NCI-H1417 (cell line): ENCODE measurements around the gene KCNN4.
"Not testable (repeated sequence)": the region's sequence is repeated elsewhere in the genome, so short reads cannot be mapped to it uniquely, and the experiment has no call there.

Source experiments
- DNase-seq, 3 experiments: peaks; one replicate each; lab custom pipeline; 2025; lab: John Stamatoyannopoulos, UW

The KCNN4 gene

DNA sequence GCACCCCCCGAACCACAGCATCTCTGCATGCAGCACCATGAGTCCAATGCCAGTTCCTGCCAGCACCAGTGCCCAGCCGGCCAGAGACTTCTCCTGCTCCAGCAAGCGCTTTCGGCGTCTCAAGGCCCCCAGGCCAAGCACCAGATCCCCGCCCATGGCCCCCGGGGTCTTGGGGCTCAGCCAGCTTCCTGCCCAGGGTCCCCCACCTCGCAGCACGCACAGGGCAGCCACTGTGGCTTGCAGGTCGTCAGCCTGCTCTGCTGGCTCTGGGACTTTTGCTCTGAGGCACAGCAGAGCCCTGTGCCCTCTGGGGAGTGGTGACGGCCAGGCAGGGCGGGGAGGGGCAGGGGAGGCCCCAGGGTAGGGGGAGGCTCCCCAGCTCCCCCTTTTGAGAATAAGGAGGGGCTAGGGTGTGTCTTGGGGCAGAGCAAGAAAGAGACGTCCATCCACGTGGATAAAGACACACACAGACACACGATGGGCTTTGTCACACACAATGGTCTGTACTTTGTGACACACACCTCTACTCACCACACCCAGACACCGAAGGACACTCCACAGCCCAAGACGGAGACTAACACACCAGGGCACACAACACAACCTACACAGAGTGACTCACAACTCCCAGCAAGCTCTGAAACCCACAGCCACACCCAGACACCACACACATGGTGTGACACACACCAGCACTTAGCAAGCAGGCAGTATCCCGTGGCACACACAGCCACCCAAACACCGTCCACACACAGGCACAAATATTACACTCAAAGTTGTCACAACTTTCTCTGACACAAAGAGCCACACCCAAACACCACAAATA is at the start of gene KCNN4:
TSS of gene KCNN4 (minus strand) at position 268 of the 820 bp plus-strand sequence. CDS start at position 156, 112 bp downstream.
- no peak for DNase-seq

DNA sequence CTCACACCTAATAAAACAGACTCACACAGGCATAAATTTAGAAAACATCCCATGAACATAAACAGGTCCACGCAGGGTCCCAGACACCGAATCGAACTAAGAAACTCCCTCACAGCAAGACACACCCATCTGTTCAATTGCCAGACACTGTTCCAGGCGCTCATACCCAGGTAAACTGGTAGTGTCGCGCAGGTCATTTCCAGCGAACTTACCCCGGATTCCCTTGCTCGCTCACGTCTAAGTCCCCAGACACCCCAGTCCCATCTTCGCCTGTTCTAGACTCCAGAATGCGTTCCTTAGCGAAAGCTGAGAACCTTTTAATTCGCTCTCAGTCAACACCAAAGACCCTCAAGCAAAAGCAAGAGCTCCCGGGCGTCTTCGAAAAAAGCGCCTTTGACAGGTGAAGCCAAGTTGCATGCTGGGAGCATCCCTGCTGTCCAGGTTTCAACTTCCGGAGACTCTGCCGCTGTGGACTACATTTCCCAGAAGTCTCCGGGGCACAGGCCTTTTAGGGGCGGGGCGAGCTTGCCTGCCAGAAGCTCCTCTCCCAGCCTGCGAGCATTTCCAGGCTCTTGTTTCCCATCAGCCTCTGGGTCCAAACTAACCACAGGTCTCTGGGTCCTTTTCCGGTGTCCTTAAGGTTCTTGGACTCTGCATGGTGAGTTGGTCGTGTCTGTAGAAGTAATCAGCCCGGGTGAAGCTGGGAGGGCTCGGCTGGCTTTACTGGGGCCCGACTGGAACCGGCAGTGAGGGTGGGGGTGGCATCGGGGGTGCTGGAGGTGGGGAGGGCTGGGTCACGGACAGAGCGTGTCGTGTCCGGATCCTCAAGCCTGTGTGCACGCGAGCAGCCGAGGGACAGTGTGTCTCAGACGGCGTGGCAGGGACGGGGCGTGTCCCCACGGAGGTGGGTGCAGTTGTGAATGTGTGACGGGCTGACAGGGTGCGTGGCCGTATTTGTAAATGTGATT is 46.3 kb upstream of the KCNN4 start, which contains the start of gene ZNF283:
TSS of gene ZNF283 (plus strand) at position 535 of the 968 bp plus-strand sequence. CDS start 6,184 bp downstream, outside the sequence.
- DNase-seq = peak; percentile 66 to 95 (median 81)

DNA sequence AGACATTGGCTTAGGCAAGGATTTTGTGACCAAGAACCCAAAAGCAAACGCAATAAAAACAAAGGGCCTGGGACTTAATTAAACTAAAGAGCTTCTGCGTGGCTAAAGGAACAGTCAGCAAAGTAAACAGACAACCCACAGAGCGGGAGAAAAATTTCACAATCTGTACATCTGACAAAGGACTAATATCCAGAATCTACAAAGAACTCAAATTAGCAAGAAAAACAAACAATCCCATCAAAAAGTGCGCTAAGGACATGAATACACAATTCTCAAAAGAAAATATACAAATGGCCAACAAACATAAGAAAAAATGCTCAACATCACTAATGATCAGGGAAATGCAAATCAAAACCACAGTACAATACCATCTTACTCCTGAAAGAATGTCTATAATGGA is 43.8 kb upstream of the KCNN4 start:
- peak in 1 of 3 experiments; percentile 6 for DNase-seq

DNA sequence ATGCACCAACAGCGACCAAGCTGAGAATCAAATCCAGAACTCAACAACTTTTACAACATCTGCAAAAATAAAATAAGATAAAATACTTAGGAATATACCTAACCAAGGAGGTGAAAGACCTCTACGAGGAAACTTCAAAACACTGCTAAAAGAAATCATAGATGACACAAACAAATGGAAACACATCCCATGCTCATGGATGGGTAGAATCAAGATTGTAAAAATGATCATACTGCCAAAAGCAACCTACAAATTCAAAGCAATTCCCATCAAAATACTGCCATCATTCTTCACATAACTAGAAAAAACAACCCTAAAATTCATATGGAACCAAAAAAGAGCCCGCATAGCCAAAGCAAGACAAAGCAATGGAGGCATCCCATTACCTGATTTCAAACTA is 43.1 kb upstream of the KCNN4 start:
- DNase-seq = not testable (repeated sequence)

DNA sequence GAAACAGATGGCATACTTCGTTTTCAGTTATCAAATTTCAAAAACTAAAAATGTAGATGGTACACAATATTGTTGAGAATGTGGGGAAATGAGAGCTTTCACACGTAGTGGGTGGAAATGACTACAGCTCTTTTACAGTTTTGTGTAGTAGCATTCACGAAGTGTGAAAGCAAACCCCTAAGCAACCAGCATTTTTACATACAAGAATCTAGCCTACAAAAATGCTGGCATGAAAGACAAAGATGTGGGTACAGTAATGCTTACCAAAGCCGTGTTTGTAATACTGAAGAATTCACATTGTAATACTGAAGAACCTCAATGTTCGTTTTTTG is 40.1 kb upstream of the KCNN4 start:
- no peak for DNase-seq

DNA sequence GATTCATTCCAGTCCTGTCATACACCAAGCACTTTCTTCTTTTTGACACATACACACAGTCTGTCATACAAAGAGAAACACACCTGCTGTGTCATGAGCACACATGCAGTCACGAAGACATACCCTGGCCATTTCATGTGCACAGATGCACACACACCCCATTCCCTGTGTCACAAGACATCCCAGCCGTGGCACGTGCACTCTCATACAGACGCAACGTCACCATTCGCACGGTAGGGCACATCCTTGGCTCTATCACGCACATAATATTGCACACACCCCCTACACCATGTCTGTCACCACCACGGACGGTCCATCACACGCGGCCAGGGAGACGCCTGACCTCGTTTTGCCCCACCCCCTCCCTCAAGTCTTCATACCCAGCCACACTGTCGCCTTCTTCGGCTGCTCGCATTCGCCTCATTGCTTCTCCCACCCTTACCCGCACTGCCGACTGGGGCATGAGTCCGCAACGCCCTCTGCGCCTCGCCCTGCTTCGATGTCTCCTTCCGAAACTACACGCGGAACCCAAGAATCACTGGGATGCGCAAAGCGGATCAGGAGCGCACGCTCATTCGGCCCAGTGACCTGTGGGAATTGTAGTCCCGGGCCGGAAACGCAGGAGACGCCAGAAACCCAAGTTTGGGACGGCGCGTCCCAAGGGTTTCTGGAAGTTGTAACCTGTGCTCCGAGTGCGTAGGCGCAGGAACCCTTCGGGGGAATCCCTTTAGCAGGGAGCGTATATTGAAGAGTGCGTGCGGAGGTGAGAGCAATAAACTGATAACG is 39.5 kb upstream of the KCNN4 start:
- DNase-seq = no peak

DNA sequence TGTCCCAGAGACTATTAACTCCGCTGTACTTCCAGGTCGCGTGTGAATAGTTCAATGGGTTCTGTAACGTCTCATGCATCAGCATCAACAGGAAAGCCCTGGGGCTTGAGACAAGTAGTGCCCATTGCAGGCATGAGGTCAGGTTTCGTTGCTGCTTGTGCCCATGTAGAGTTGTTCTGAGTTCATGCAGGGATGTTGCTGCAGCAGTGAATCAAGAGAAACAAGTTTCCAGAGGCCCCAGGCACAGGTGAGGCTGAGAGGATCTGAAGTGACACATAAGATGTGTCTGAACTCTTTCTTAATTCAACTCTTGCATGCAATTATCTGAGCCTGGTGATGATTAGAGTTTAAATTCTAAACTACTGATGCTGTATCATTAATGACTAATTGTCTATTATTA is 37.7 kb upstream of the KCNN4 start:
- DNase-seq = no peak

DNA sequence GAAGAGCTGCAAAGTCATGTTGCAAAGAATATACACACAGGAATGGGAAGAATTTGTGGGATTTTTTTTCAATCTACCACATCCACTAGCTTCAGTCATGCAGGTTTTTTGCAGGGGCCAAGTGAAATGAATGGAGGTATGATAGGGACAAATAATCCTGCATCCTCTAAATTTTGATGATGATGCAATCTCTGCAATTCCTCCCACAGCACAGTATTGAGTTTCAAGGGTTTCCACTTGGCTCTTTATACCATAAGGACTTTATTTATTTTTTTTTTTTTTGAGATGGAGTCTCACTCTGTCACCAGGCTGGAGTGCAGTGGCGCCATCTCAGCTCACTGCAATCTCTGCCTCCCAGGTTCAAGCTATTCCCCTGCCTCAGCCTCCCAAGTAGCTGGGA is 36.7 kb upstream of the KCNN4 start:
- not testable (repeated sequence) for DNase-seq

DNA sequence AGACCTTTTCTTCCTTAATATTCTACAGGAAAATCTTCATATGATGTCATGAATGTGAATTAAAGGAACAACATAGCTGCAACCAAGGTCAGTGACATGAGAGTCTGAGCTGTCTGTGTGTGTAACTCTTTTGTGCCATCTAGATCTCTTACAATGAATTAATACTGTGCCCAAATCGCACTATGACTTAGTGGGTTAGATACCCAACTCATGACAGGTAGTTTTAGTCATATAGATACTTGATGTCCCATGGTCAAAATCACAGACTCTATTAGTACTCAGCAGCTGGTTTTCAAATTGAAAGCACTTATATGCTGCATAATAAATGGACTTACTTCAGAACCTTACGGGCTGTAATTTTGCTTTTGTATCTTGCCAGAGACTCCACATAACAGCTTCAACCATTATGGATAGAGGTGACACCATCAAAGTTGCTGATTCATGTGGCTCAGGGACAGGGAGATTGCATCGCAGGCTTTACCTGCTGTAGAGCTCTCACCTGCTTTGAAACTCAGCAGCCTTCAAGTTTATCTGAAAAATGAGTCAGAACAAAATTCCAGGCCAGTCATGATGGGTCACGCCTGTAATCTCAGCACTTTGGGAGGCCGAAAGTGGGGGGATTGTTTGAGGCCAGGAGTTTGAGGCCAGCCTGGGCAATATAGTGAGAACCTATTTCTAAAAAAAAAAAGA is 34.0 kb upstream of the KCNN4 start:
- DNase-seq = no peak

DNA sequence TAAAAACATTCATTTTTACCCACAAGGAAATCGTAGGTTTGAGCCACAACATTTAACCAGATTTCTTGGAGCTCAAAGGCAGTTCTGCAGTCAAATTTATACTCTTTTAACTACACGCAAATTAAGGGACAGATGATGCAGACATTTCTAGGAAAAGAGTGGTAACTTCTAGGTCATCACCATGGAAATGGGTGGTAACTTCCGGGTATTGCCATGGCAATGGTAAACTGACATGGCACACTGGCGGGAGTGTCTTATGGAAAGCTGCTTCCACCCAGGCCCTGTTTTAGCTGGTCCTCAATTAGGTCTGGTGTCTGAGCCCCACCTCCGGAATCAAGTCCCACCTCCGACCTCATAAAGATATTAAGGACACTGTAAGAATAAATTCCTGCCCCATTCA is 31.9 kb upstream of the KCNN4 start:
- DNase-seq = no peak

DNA sequence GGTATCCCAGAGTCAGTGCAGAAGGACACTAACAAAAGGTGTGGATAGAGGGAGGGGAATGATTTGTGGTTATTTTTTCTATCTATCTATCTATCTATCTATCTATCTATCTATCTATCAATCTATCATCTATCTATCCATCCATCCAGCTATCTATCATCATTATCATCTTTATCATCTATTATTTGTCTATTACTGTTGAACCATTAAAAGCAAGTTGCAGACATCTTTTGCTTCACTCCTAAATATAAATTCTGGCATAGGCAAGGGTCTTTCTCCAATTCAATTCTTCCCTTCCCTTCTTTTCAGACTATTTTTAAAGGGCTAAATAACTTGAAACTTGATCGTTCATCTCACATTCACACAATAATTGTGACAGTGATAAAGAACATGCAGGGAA is 31.5 kb upstream of the KCNN4 start:
- no peak for DNase-seq

DNA sequence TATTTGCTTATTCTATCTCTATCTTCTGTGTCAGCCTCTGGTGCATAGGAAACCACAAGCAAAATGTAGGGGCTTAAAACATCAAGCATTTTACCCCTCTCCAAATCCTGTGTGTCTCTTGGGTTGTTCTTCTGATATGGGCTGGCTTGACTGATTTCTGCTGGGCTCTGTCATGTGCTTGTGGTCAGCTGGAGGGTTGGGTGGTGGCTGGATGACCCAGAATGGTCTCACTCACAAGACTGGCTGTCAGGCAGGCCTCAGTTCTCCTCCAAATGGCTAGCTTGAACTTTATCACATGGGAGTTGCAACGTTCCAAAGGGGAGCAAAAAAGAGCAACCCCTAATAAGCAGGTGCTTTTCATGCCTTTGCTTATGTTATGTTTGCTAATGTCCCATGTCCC is 31.1 kb upstream of the KCNN4 start:
- no peak for DNase-seq

DNA sequence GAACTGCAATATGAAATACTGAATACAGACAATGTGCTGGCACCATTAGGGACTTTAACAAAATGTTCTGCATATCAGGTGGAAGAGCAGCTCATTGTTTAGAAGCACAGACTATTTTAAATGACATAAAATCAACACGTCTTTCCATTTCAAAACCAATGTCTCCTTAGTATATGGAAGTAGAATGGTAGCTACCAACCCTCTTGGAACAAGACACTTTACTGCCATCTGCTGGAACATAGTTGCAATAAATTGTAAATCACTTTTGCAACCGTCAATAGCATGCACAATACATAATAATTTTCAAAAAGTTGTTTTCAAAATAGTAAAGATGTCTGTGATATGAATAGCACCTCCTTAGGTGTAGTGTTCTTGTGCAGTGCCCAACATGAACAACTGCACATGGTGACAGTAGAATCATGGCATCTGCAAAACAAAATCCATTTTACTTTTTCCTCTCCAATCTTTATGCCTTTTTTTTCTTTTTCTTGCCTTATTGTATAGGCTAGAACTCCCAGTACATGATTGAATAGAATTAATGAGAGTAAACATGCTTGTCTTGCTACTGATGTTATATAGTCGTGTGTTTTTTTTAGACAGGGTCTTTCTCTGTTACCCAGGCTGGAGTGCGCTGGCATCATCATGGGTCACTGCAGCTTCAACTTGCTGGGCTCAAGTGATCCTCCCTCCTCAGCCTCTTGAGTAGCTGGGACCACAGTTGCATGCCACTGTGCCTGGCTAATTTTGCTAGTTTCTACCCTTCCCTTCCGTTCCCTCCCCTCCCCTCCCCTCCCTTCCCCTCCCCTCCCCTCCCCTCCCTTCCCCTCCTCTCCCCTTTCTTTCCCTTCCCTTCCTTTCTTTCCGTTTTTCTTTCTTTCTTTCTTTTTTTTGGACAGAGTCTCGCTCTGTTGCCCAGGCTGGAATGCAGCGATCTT is 29.3 kb upstream of the KCNN4 start:
- peak in 2 of 3 experiments; percentile 65 to 80 for DNase-seq

DNA sequence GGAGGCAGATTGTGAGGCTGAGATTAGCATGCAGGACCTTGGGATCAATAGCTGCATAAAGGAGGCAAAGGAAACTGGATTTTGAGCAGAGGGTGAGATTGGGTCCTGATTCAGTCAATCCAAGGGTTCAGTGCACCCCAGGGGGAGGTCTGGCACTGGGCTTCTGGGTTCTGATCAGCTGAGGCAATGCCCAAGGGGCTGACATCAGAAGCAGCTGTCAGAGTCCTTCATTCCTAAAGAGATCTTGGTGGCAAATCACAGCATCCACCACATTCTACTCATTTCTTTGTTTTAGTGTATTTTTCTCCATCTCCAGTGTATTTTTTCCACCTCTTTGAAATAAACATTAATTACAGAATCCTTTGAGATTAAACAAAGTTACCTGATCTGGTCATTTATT is 26.9 kb upstream of the KCNN4 start:
- DNase-seq = no peak

DNA sequence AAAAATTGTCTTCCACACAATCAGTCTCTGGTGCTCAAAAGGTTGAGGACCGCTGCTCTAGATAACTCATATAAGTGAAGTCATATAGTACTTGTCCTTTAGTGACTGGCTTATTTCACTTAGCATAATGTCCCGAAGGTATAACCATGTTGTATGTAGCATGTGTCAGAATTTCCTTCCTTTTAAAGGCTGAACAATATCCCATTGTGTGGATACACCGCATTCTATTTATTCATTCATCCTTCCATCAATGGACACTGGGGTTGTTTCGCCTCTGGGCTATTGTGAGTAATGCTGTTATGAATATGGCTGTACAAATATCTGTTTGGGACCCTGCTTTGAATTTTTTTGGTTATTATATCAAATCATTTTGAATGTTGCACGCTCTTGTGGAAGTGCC is 26.1 kb upstream of the KCNN4 start:
- no peak for DNase-seq

DNA sequence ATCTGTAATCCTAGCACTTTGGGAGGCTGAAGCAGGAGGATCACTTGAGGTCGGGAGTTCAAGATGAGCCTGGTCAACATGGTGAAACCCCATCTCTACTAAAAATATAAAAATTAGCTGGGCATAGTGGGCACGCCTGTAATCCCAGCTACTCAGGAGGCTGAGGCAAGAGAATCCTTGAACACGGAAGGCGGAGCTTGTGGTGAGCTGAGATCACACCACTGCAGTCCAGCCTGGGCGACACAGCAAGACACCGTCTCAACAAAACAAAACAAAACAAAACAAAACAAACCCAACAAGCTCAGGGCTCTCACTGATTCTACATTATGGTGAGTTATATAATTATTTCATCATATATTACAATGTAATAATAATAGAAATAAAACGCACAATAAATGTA is 25.6 kb upstream of the KCNN4 start:
- not testable (repeated sequence) for DNase-seq

DNA sequence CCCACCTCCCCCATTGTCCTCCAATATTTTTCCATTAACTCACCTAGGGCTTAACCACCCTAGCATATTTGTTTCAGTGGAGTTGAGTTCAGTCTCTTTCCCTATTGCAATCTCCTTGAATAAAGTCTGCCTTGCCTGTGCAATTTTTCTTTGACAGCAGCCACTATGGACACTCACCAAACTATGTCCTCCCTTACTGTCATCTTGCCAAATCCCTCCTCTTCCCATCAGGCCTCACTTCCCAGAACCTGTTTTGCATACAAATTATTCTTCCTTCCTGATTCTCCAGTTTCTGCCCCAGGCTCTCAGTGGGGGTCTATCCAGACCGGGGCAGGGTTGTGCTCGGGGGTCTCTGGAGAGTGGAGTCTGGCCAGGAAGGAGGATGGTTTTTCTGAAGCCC is 23.7 kb upstream of the KCNN4 start:
- DNase-seq = no peak

DNA sequence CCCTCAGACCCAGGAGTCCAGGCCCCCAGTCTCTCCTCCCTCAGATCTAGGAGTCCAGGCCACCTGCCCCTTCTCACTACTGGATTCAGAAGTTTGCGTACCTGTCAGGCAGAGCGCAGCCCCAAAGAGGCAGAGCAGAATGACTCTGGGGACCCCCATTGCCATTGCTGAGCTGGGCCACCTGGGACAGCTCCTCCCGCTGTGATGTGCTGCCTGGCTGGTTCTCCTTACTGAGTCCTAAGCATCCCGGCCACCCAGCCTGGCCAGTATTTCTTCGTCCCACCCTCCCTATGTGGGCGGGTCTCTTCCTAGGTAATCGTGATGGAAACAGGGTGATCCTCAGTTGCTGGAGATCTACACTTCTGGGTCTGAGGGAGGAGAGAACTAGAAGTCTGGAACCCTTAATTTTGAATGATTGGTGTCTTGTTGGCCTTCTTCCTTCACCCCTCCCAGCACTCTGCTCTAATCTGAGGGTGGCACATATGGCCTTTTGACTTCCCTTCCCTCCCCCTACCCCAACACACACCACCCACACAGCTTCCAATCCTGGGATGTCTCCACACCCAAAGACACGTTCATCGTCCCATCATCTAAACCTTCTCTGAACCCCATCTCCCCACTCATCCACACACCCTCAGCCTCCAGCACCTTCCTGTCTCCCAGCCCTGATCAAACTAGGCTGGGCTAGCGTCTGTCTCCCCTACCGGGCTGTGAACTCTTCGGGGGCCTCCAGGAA is 21.6 kb upstream of the KCNN4 start, which contains the start of gene LYPD5:
TSS of gene LYPD5 (minus strand) at position 232 of the 736 bp plus-strand sequence. CDS start at position 165, 67 bp downstream.
- DNase-seq = no peak

DNA sequence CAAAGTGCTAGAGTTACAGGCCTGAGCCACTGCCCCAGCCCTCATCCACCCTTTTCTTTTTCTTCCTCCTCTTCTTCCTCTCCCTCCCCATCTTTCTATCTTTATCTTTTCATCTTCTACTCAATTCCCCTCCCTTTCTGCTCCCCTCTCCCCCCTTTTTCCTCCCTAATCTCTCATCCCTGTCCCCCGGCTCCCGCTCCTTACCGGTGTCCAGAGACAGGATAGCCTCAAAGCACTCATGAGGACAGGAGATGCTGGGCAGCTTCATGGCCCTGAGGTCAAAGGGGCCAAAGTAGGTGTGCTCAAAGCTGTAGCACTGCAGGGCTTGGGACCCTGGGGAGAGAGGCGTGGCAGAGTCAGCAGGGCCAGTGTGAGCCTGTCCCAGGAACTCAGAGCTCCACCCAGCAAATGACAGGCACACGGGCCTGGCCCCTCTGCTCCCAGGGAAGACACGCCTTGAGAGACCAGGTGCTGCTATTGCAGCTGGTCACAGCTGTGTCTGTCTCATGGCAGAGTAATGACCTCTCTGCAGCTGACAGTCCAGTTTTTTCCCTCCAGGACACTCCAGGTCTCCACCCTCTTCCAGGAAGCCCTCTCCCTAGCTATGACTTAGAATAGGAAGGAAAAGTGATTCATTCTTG is 18.8 kb upstream of the KCNN4 start:
- DNase-seq = no peak
